Measurements from ENCODE around the gene ALDH1L1. TPM values are rescaled to one million over a fixed set of nuclear protein-coding genes. Genes with fewer than 3 reads are reported as not detected.

ALDH1L1 gene
- total and polyA plus RNA-seq, 2 of the 8 experiments (the other 6 are each of a cell fraction or from before 2014, with no cell fraction given) = 0.98 to 1.6 TPM

GRCh38 chr3:126102011-126102410, 78.4 kb downstream of the ALDH1L1 start:
- Histone ChIP-seq H4K20me1 (replicated peaks in 1 of 2; ENCODE audit: control insufficient read depth in 1 of 2, insufficient read depth in 2 of 2, low read length in 2 of 2) (no peaks in the 10 kb centered on the region), H3K9ac (replicated peaks in 1 of 4; ENCODE audit: extremely low read depth in 1 of 4, low read depth in 3 of 4, low read length in 3 of 4) (no peak overlapping the region), H4K8ac (ENCODE audit: extremely low read depth, insufficient read depth, low read length) (no peak overlapping the region), H3K4ac (replicated peaks; ENCODE audit: insufficient read length, low read depth, low read length) (no peak overlapping the region), H2BK15ac (ENCODE audit: low read length) (no peak overlapping the region), H3K79me2 (ENCODE audit: control insufficient read depth in 1 of 2, insufficient read depth in 2 of 2, low read length in 2 of 2) (no peaks in the 10 kb centered on the region), H3K23ac (ENCODE audit: insufficient read length) (no peak overlapping the region), H3K56ac (replicated peaks; ENCODE audit: insufficient read length, low read depth, low read length) (no peak overlapping the region), H2BK120ac (replicated peaks; ENCODE audit: low read depth, low read length) (no peak overlapping the region), H3K27ac (ENCODE audit: low read depth, low read length) (no peak overlapping the region), H3K9me3 (ENCODE audit: insufficient read depth in 2 of 2, low read depth in 1 of 2, low read length in 1 of 2) (peaks cover 10 to 11% of the 10 kb centered on the region in 2 experiments; a peak in 2 of 4 replicates), H3K18ac (ENCODE audit: extremely low read depth, low read length) (no peak overlapping the region), H3K14ac (ENCODE audit: insufficient read length) (no peak overlapping the region), H4K91ac (replicated peaks; ENCODE audit: insufficient read length, low read length) (no peak overlapping the region), H3K4me2 (ENCODE audit: insufficient read depth in 1 of 2, low read depth in 2 of 2, low read length in 2 of 2) (no peak overlapping the region), H2AFZ (ENCODE audit: low read length) (no peak overlapping the region), H3K79me1 (ENCODE audit: low read depth, low read length) (no peaks in the 10 kb centered on the region), H3K4me1 (replicated peaks in 1 of 4; ENCODE audit: control insufficient read depth in 3 of 4, insufficient read depth in 4 of 4, low read length in 3 of 4) (no peaks in the 10 kb centered on the region; a peak in 1 of 7 replicates), H2AK5ac (ENCODE audit: low read depth, low read length) (no peak overlapping the region), H4K5ac (ENCODE audit: insufficient read length, low read depth, low read length) (no peak overlapping the region), H3K23me2 (ENCODE audit: low read depth, low read length) (no peaks in the 10 kb centered on the region), H3K36me3 (ENCODE audit: control insufficient read depth in 2 of 4, insufficient read depth in 4 of 4, low read length in 3 of 4) (no peaks in the 10 kb centered on the region), H3K27me3 (replicated peaks in 1 of 4; ENCODE audit: control insufficient read depth in 3 of 4, extremely low read depth in 1 of 4, insufficient read depth in 3 of 4, low read length in 3 of 4) (no peaks in the 10 kb centered on the region), H2BK20ac (ENCODE audit: low read length) (no peak overlapping the region), H2BK12ac (ENCODE audit: low read depth, low read length) (no peak overlapping the region), H3K4me3 (ENCODE audit: extremely low read depth in 1 of 4, insufficient read depth in 2 of 4, low read depth in 3 of 4, low read length in 4 of 4) (no peak overlapping the region), H2BK5ac (ENCODE audit: low read depth, low read length) (no peak overlapping the region)
- CTCF ChIA-PET (ENCODE audit: partially characterized antibody) = interaction anchor here (0.5 to 5.5 kb wide), 17 partner anchors 10 to 143 kb away, joined by 3 to 52 read pairs (median 4); no protein-coding TSS in a partner anchor
- WGBS, 2 experiments (ENCODE audit: extremely low coverage in 1 of 2, insufficient coverage in 1 of 2, insufficient read length in 1 of 2, insufficient replicate concordance in 2 of 2, low coverage in 1 of 2, low lambda C conversion rate in 2 of 2, missing lambda C conversion rate in 1 of 2) = 83% methylated on average over 8 of the region's 8 CpGs; no CpG with 5 or more reads in 1 of the 2 experiments
- no peak for DNase-seq (ENCODE audit: low read depth in 1 of 2, low spot score in 2 of 2)
- POLR2A ChIA-PET (ENCODE audit: partially characterized antibody) = no interaction called here
- FAIRE-seq = no peak
- TF ChIP-seq SIRT6 (IDR thresholded peaks at IDR 0.05; ENCODE audit: low read length) (no peak), RXRA (IDR thresholded peaks at IDR 0.05; ENCODE audit: insufficient read depth, low read depth, low read length) (no peak), KDM1A (IDR thresholded peaks at IDR 0.05; ENCODE audit: borderline replicate concordance, low read length) (no peak), BCL11A (IDR thresholded peaks at IDR 0.05; ENCODE audit: low read depth in 2 of 2, low read length in 2 of 2) (no peak), EP300 (IDR thresholded peaks at IDR 0.05; ENCODE audit: borderline replicate concordance in 1 of 2, low read depth in 2 of 2, low read length in 2 of 2) (no peak), TBP (IDR thresholded peaks at IDR 0.05; ENCODE audit: low read depth, low read length) (no peak), RAD21 (IDR thresholded peaks at IDR 0.05 in 1 of 2, conservative IDR thresholded peaks at IDR 0.05 in 1 of 2; ENCODE audit: low read depth in 2 of 2, low read length in 2 of 2) (no peak), TCF12 (IDR thresholded peaks at IDR 0.05; ENCODE audit: low read depth, low read length) (no peak), JUND (IDR thresholded peaks at IDR 0.05; ENCODE audit: low read length) (no peak), KDM5A (IDR thresholded peaks at IDR 0.05; ENCODE audit: low read length) (no peak), EGR1 (IDR thresholded peaks at IDR 0.05; ENCODE audit: borderline replicate concordance, low read depth, low read length) (no peak), ATF2 (IDR thresholded peaks at IDR 0.05; ENCODE audit: low read length) (no peak)
